Esophagus (tissue), 2 donors: ENCODE measurements around the gene FRMPD2. TPM values are rescaled to one million over a fixed set of nuclear protein-coding genes. Genes with fewer than 3 reads are reported as not detected.
"Not testable (repeated sequence)": the region's sequence is repeated elsewhere in the genome, so short reads cannot be mapped to it uniquely, and the experiment has no call there.

ENCODE experiments used
- H3K27ac ChIP-seq, 2 donors: one replicate each; pipeline ENCODE4 v1.5.1; 2013; ENCODE audit warnings: low read depth in 2 of 2, mild to moderate bottlenecking in 2 of 2, inconsistent platforms in 1 of 2, low read length in 1 of 2, moderate library complexity in 1 of 2
- H3K27me3 ChIP-seq, 2 donors: one replicate each; pipeline ENCODE4 v1.6.1; 2013; ENCODE audit warnings: low read length in 2 of 2, control low read depth in 1 of 2, mild to moderate bottlenecking in 1 of 2; ENCODE audit not compliant: insufficient read depth in 2 of 2, control insufficient read depth in 1 of 2
- H3K36me3 ChIP-seq, 2 donors: one replicate each; pipeline ENCODE4 v1.6.1; 2013; ENCODE audit warnings: low read length in 1 of 2; ENCODE audit not compliant: control insufficient read depth in 2 of 2, insufficient read depth in 2 of 2
- H3K4me1 ChIP-seq, 2 donors: one replicate each; pipeline ENCODE4 v1.6.1; 2013; ENCODE audit warnings: low read length in 1 of 2; ENCODE audit not compliant: control insufficient read depth in 2 of 2, insufficient read depth in 2 of 2
- H3K4me3 ChIP-seq, 2 donors: one replicate each; pipeline ENCODE4 v1.5.1; 2013; ENCODE audit warnings: low read length in 2 of 2, mild to moderate bottlenecking in 2 of 2, low read depth in 1 of 2, moderate library complexity in 1 of 2
- H3K9me3 ChIP-seq, 2 donors: one replicate each; pipeline ENCODE4 v1.6.1; 2013; ENCODE audit warnings: mild to moderate bottlenecking in 2 of 2, low read depth in 1 of 2, low read length in 1 of 2, moderate library complexity in 1 of 2; ENCODE audit not compliant: control insufficient read depth in 2 of 2, insufficient read depth in 1 of 2
- WGBS, 2 donors: extraction: QIAGEN DNeasy Blood & Tissue Kit; methylation state at CpG; one replicate each; pipeline ENCODE4 v1.1.7; 2013; 5-methylcytosine and 5-hydroxymethylcytosine counted together
- polyA plus RNA-seq, 2 donors: library from polyadenylated mRNA; stranded (reverse); fragments of 200-250 nt; gene quantifications; one replicate each; pipeline ENCODE4 v1.2.3, GENCODE V29; 2013
- donor health status: healthy with polysubstance abuse.
- donor health status: Bipolar disorder and iron deficiency.

The FRMPD2 gene
- polyA plus RNA-seq, 2 donors, result 0.02 to 0.06 TPM

GRCh38 chr10:48128954-48129353 is 145.5 kb downstream of the FRMPD2 start:
- H3K9me3 ChIP-seq, H3K36me3 ChIP-seq, H3K4me1 ChIP-seq, H3K27ac ChIP-seq, H3K4me3 ChIP-seq, H3K27me3 ChIP-seq: not testable (repeated sequence)
- 42 to 57% methylated on average over 1 of the region's 2 CpGs for WGBS, 2 donors

DNA sequence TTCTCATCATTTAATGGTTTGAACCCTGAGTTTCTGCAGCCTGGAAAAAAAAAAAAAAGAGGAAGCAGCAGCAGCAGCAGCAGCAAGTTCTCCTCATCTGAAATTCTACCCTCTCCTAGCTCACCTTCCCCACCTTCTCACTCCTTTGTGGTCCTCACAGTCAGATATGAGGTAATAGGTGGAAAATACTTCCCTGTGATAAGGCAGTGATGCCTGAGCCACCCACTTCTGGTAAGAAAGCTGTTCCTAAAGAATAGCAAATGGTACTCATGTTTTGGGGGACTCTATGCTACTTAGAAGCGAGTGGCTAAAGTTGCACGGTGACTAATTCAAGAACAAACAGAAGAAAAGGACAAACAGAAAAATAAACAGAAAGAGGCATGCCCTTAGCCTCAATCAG is 148.2 kb downstream of the FRMPD2 start:
- WGBS, 2 donors, result no CpG with 5 or more reads among the region's 2 CpGs
- H3K36me3 ChIP-seq, H3K4me3 ChIP-seq, H3K27ac ChIP-seq, H3K4me1 ChIP-seq, H3K9me3 ChIP-seq, H3K27me3 ChIP-seq: not testable (repeated sequence)

DNA sequence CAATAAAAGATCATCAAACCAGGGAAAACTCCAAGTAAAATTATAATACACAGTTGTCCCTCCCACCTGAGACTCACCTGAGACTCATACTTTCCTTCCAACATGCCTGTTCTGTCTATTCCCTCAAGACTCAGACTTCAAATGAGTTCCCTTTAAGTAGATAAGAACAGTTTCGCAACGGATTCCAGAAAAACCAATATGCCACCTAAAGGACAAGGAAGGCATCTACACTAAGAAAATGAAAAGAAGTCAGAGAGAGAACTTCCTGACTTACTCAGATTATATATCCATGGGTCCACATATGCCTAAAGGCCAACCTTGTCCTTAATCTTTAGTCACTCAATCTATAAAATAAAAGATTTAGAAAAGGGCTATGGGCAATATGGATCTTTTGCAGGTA is 148.9 kb downstream of the FRMPD2 start:
- WGBS, 2 donors, result 3% methylated on average over 2 of the region's 2 CpGs; no CpG with 5 or more reads in 1 of the 2 donors

DNA sequence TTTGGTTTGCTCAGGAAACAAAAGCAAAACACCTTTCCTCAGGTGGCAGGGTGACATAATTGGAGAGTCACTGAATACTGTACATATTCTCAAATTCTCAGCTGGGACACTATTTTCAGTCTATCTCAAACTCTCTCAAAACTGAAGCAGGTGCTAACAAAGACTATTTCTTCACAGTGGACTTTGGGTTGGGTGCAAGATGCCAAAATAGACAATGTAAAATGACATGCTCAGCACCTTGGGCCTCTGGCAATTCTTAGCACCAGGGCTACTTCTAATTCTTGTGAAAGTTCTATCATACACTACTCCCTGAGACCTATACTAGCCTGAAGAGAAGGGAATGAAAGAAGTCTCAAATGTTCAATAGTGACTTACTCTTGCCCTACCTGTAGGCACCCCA is 151.9 kb downstream of the FRMPD2 start:
- H3K9me3 ChIP-seq, result not testable (repeated sequence)

More for the DNA sequence above, 148.9 kb downstream of the FRMPD2 start:
- H3K4me3 ChIP-seq, H3K9me3 ChIP-seq, H3K36me3 ChIP-seq, H3K27ac ChIP-seq, H3K27me3 ChIP-seq, H3K4me1 ChIP-seq: not testable (repeated sequence)

GRCh38 chr10:48110277-48110676 is 164.2 kb downstream of the FRMPD2 start:
- not testable (repeated sequence) for H3K4me1 ChIP-seq, H3K27me3 ChIP-seq, H3K9me3 ChIP-seq, H3K4me3 ChIP-seq, H3K27ac ChIP-seq, H3K36me3 ChIP-seq
- no CpG with 5 or more reads among the region's 3 CpGs for WGBS, 2 donors

More for the DNA sequence above, 151.9 kb downstream of the FRMPD2 start:
- H3K36me3 ChIP-seq, H3K27me3 ChIP-seq, H3K27ac ChIP-seq, H3K4me3 ChIP-seq, H3K4me1 ChIP-seq: not testable (repeated sequence)

Other genes with a start within 250 kb of the FRMPD2 start
- gene MAPK8, start 32.0 kb upstream of the FRMPD2 start, polyA plus RNA-seq, result 10 to 100 TPM; 14.5 to 16.1 TPM